H1 (cell line): ENCODE results near the gene NCF4. TPM values are rescaled to one million over a fixed set of nuclear protein-coding genes. Genes with fewer than 3 reads are reported as not detected.

Experiments
- CTCF ChIA-PET: fragments of 300-600 bp; sonication (Branson Sonifier 250); formaldehyde crosslinking; loops from one replicate; lab custom pipeline; 2021; ENCODE audit not compliant: partially characterized antibody; lab: Charles Lee
- POLR2A ChIA-PET: fragments of 300-600 bp; sonication (Branson Sonifier 250); formaldehyde crosslinking; loops from one replicate; lab custom pipeline; 2021; ENCODE audit warnings: inconsistent platforms; ENCODE audit not compliant: partially characterized antibody; lab: Charles Lee
- DNase-seq, 2 experiments: peaks; one replicate each; pipeline versions ENCODE4 v3.0.0 to v3.0.0-alpha.2; 2010 to 2022; ENCODE audit warnings: low spot score in 2 of 2, low read depth in 1 of 2, mixed read lengths in 1 of 2
- FAIRE-seq: peaks from 2 replicates; lab custom pipeline; 2011; peaks lifted over from hg19 to GRCh38; lab: Jason Lieb, UNC
- H2AFZ ChIP-seq: 2 replicates; pipeline ENCODE4 v1.8.1; 2012; ENCODE audit warnings: low read length, inconsistent platforms
- H2AK5ac ChIP-seq: 2 replicates; pipeline ENCODE4 v1.6.1; 2013; ENCODE audit warnings: low read depth, low read length
- H2BK120ac ChIP-seq: replicated peaks from 2 replicates; pipeline ENCODE3; 2013; ENCODE audit warnings: low read depth, low read length, inconsistent platforms
- H2BK12ac ChIP-seq: 2 replicates; pipeline ENCODE4 v1.6.1; 2013; ENCODE audit warnings: low read depth, low read length
- H2BK15ac ChIP-seq: 2 replicates; pipeline ENCODE4 v1.6.1; 2013; ENCODE audit warnings: low read length
- H2BK20ac ChIP-seq: 2 replicates; pipeline ENCODE4 v1.6.1; 2013; ENCODE audit warnings: low read length
- H2BK5ac ChIP-seq: 2 replicates; pipeline ENCODE4 v1.6.1; 2013; ENCODE audit warnings: low read depth, low read length
- H3K14ac ChIP-seq: 2 replicates; pipeline ENCODE4 v1.6.1; 2013; ENCODE audit warnings: inconsistent platforms; ENCODE audit not compliant: insufficient read length
- H3K18ac ChIP-seq: 2 replicates; pipeline ENCODE4 v1.6.1; 2013; ENCODE audit warnings: low read length; ENCODE audit errors: extremely low read depth
- H3K23ac ChIP-seq: 2 replicates; pipeline ENCODE4 v1.6.1; 2013; ENCODE audit warnings: inconsistent platforms; ENCODE audit not compliant: insufficient read length
- H3K23me2 ChIP-seq: 2 replicates; pipeline ENCODE4 v1.6.1; 2013; ENCODE audit warnings: low read depth, low read length
- H3K27ac ChIP-seq: 2 replicates; pipeline ENCODE4 v1.6.1; 2011; ENCODE audit warnings: low read depth, low read length, inconsistent platforms
- H3K27me3 ChIP-seq, 4 experiments: replicated peaks in 1 of 4; 1 replicate in 1 of 4; 2 replicates in 3 of 4; pipeline versions ENCODE4 v1.6.1 to v1.8.1; 2011 to 2013; ENCODE audit warnings: low read length in 3 of 4, mild to moderate bottlenecking in 3 of 4, inconsistent platforms in 2 of 4, mixed read lengths in 2 of 4, moderate library complexity in 1 of 4; ENCODE audit not compliant: control insufficient read depth in 3 of 4, insufficient read depth in 3 of 4; ENCODE audit errors: extremely low read depth in 1 of 4
- H3K36me3 ChIP-seq, 4 experiments: 2 replicates each; pipeline versions ENCODE4 v1.6.1 to v1.8.1; 2011 to 2013; ENCODE audit warnings: mild to moderate bottlenecking in 4 of 4, low read length in 3 of 4, moderate library complexity in 2 of 4, control low read depth in 1 of 4, inconsistent platforms in 1 of 4; ENCODE audit not compliant: insufficient read depth in 4 of 4, control insufficient read depth in 2 of 4
- H3K4ac ChIP-seq: replicated peaks from 2 replicates; pipeline ENCODE3; 2013; ENCODE audit warnings: low read length, low read depth, mixed read lengths, inconsistent platforms; ENCODE audit not compliant: insufficient read length
- H3K4me1 ChIP-seq, 4 experiments: replicated peaks in 1 of 4; 1 replicate in 1 of 4; 2 replicates in 3 of 4; pipeline versions ENCODE4 v1.6.1 to v1.8.1; 2011 to 2013; ENCODE audit warnings: low read length in 3 of 4, inconsistent platforms in 2 of 4, mixed read lengths in 1 of 4; ENCODE audit not compliant: insufficient read depth in 4 of 4, control insufficient read depth in 3 of 4
- H3K4me2 ChIP-seq, 2 experiments: 2 replicates each; pipeline versions ENCODE4 v1.6.1 to v1.8.1; 2011 to 2013; ENCODE audit warnings: low read depth in 2 of 2, low read length in 2 of 2, control low read depth in 1 of 2, inconsistent platforms in 1 of 2, mild to moderate bottlenecking in 1 of 2; ENCODE audit not compliant: insufficient read depth in 1 of 2
- H3K4me3 ChIP-seq, 4 experiments: fragments of 200-600, 300-600 bp in 1 of 4; sonication (generic), shearing (Covaris generic), sonication (Bioruptor Twin) in 1 of 4; 2 replicates each; pipeline versions ENCODE4 v1.5.1 to v1.8.1; 2011 to 2016; ENCODE audit warnings: low read length in 4 of 4, low read depth in 3 of 4, control low read depth in 2 of 4, inconsistent platforms in 2 of 4, mild to moderate bottlenecking in 2 of 4, mixed read lengths in 1 of 4, moderate library complexity in 1 of 4; ENCODE audit not compliant: insufficient read depth in 2 of 4; ENCODE audit errors: extremely low read depth in 1 of 4
- H3K56ac ChIP-seq: replicated peaks from 2 replicates; pipeline ENCODE3; 2013; ENCODE audit warnings: low read depth, mild to moderate bottlenecking, mixed read lengths, low read length, inconsistent platforms; ENCODE audit not compliant: insufficient read length
- H3K79me1 ChIP-seq: 2 replicates; pipeline ENCODE4 v1.6.1; 2013; ENCODE audit warnings: low read depth, low read length, control low read depth
- H3K79me2 ChIP-seq, 2 experiments: 2 replicates each; pipeline versions ENCODE4 v1.6.1 to v1.8.1; 2012 to 2013; ENCODE audit warnings: low read length in 2 of 2, mild to moderate bottlenecking in 2 of 2, inconsistent platforms in 1 of 2; ENCODE audit not compliant: insufficient read depth in 2 of 2, control insufficient read depth in 1 of 2
- H3K9ac ChIP-seq, 4 experiments: replicated peaks in 1 of 4; 1 replicate in 1 of 4; 2 replicates in 3 of 4; pipeline versions ENCODE4 v1.6.1 to v1.8.1; 2011 to 2013; ENCODE audit warnings: low read depth in 3 of 4, low read length in 3 of 4, control low read depth in 2 of 4, mild to moderate bottlenecking in 2 of 4, moderate library complexity in 2 of 4, inconsistent platforms in 1 of 4; ENCODE audit errors: extremely low read depth in 1 of 4
- H3K9me3 ChIP-seq, 2 experiments: 2 replicates each; pipeline versions ENCODE4 v1.6.1 to v1.8.1; 2012 to 2013; ENCODE audit warnings: mild to moderate bottlenecking in 2 of 2, moderate library complexity in 2 of 2, control low read depth in 1 of 2, inconsistent platforms in 1 of 2, low read depth in 1 of 2, low read length in 1 of 2, mixed read lengths in 1 of 2; ENCODE audit not compliant: insufficient read depth in 2 of 2
- H4K20me1 ChIP-seq, 2 experiments: replicated peaks in 1 of 2; 2 replicates each; pipeline versions ENCODE3 to v1.8.1; 2011 to 2013; ENCODE audit warnings: inconsistent platforms in 2 of 2, low read length in 2 of 2, mild to moderate bottlenecking in 1 of 2; ENCODE audit not compliant: insufficient read depth in 2 of 2, control insufficient read depth in 1 of 2
- H4K5ac ChIP-seq: 2 replicates; pipeline ENCODE4 v1.6.1; 2013; ENCODE audit warnings: low read length, low read depth, mixed read lengths, inconsistent platforms; ENCODE audit not compliant: insufficient read length
- H4K8ac ChIP-seq: 2 replicates; pipeline ENCODE4 v1.8.0; 2013; ENCODE audit warnings: mild to moderate bottlenecking, moderate library complexity, low read length, inconsistent platforms; ENCODE audit not compliant: insufficient read depth; ENCODE audit errors: extremely low read depth
- H4K91ac ChIP-seq: replicated peaks from 2 replicates; pipeline ENCODE3; 2013; ENCODE audit warnings: low read length, mixed read lengths, inconsistent platforms; ENCODE audit not compliant: insufficient read length
- CBX5 ChIP-seq: fragments of 300-800, 300-1000 bp; sonication (generic); IDR thresholded peaks from 2 replicates; pipeline ENCODE4 v1.7.1; 2016; ENCODE audit warnings: antibody characterized with exemption, low read length, low read depth
- EZH2 ChIP-seq: fragments of 200-600 bp; sonication (generic); IDR thresholded peaks from 2 replicates; pipeline ENCODE4 v1.7.1; 2012; ENCODE audit warnings: low read depth, mild to moderate bottlenecking, moderate library complexity, low read length, inconsistent platforms; ENCODE audit not compliant: severe bottlenecking
- HDAC2 ChIP-seq, 2 experiments: fragments of 300-600 bp in 1 of 2; sonication (generic) in 1 of 2; IDR thresholded peaks; 2 replicates each; pipeline ENCODE4 v1.6.1; 2011 to 2012; ENCODE audit warnings: low read depth in 2 of 2, low read length in 2 of 2, mild to moderate bottlenecking in 2 of 2, moderate library complexity in 2 of 2, borderline replicate concordance in 1 of 2, inconsistent platforms in 1 of 2
- RNF2 ChIP-seq: fragments of 200-900, 300-1000 bp; sonication (generic); IDR thresholded peaks from 2 replicates; pipeline ENCODE4 v1.7.1; 2016; ENCODE audit warnings: borderline replicate concordance, low read depth, mild to moderate bottlenecking, antibody characterized with exemption, low read length; ENCODE audit not compliant: poor library complexity, severe bottlenecking; ENCODE audit errors: missing control alignments
- SP1 ChIP-seq: IDR thresholded peaks from 2 replicates; pipeline ENCODE4 v1.6.1; 2011; ENCODE audit warnings: low read depth, low read length
- SP4 ChIP-seq: IDR thresholded peaks from 2 replicates; pipeline ENCODE4 v1.6.1; 2012; ENCODE audit warnings: low read length, inconsistent platforms
- YY1 ChIP-seq: IDR thresholded peaks from 2 replicates; pipeline ENCODE4 v1.6.1; 2011; ENCODE audit warnings: low read depth, mild to moderate bottlenecking, low read length
- ZNF274 ChIP-seq: IDR thresholded peaks from 2 replicates; pipeline ENCODE4 v1.7.0; 2012; ENCODE audit warnings: low read length, borderline replicate concordance; ENCODE audit errors: extremely low read depth
- WGBS, 2 experiments: shearing (Covaris generic) in 1 of 2; methylation state at CpG; one replicate each; pipeline versions ENCODE4 v1.1.6 to v1.1.7; 2013 to 2015; ENCODE audit warnings: low lambda C conversion rate in 2 of 2, mixed read lengths in 2 of 2, inconsistent platforms in 1 of 2, low coverage in 1 of 2, missing lambda C conversion rate in 1 of 2; ENCODE audit not compliant: insufficient replicate concordance in 2 of 2, insufficient coverage in 1 of 2, insufficient read length in 1 of 2; ENCODE audit errors: extremely low coverage in 1 of 2, missing lambda C conversion rate in 1 of 2; 5-methylcytosine and 5-hydroxymethylcytosine counted together
- polyA plus RNA-seq, 7 experiments: library from polyadenylated mRNA; depleted of rRNA in 3 of 7; stranded (reverse) in 5 of 7; unstranded in 2 of 7; fragments of >200 nt in 5 of 7; fragments of 200-250 nt in 2 of 7; gene quantifications; 1 replicate in 5 of 7; 2 replicates in 1 of 7; 4 replicates in 1 of 7; pipeline versions ENCODE4 v1.2.1 to v1.2.3, GENCODE V29; 2011 to 2013; ENCODE audit warnings: missing spikeins in 2 of 7, mixed read lengths in 2 of 7
- total RNA-seq: library from RNA; stranded (reverse); fragmentation: NEBNext Ultra II Directional; extraction: Animal tissue kit (Norgen Biotek cat#: 25700); gene quantifications from 2 replicates; pipeline ENCODE4 v1.2.1, GENCODE V29; 2021
- TF ChIP-seq, protein P1 (sequence below): IDR thresholded peaks from 2 replicates; pipeline ENCODE4 v1.6.1; 2011; ENCODE audit warnings: low read depth, mild to moderate bottlenecking, low read length; ENCODE audit not compliant: insufficient read depth
- TF ChIP-seq, protein P2 (sequence below): IDR thresholded peaks from 2 replicates; pipeline ENCODE4 v1.6.1; 2012; ENCODE audit warnings: inconsistent platforms

Gene NCF4
- total and polyA plus RNA-seq, 2 of the 8 experiments (the other 6 are each of a cell fraction or from before 2014, with no cell fraction given), result 0.20 TPM; not detected in 1

DNA sequence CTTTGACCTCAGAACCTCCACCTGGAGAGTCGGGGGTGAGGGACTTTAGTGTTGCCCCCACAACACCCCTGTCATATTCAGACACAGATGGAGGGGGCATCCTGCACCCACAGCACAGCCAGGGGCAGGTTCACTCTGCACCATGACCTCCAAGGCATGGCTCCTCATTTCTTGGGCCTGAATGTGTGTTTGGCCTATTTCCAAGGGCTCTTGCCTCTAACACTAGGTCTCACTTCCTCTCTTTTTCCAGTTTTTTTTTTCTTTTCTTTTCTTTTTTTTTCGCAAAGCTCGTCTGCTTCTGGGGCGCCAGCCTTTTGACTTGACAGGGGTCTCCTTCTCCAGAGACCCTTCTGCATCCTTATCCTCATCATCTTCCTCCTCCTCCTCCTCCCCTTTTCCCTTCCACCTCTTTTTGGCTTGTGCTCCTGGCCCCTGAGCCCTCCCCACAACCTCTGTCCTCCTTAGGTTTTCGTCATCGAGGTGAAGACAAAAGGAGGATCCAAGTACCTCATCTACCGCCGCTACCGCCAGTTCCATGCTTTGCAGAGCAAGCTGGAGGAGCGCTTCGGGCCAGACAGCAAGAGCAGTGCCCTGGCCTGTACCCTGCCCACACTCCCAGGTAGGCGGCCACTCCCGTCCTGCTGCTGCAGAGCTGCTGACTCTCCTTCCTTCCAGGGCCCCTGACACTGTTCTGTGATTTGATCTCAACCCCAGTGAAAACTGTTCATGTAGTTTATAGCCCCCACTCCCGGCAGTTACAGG lies 3.8 kb downstream of the NCF4 start:
- no peak overlapping the region for H3K4ac ChIP-seq
- H2AK5ac ChIP-seq, result 0 out of 2 replicates have a peak overlapping the region, but pooled peaks have one; percentile 5
- H3K23ac ChIP-seq, result no peak overlapping the region
- no peak overlapping the region for H3K4me2 ChIP-seq
- no peak overlapping the region for H3K4me3 ChIP-seq
- CTCF ChIA-PET, result interaction anchor here (0.6 to 7.7 kb wide), 7 partner anchors 6 to 112 kb away, joined by 3 to 89 read pairs (median 4); partner anchors contain the start of gene NCF4
- WGBS, 2 experiments, result 86% methylated on average over 14 of the region's 14 CpGs; no CpG with 5 or more reads in 1 of the 2 experiments
- H3K36me3 ChIP-seq, result no peaks in the 10 kb centered on the region
- H3K4me1 ChIP-seq, result peaks cover 0 to 3% (median 0%) of the 10 kb centered on the region in 4 experiments; a peak in 3 of 7 replicates
- H3K27ac ChIP-seq, result no peak overlapping the region
- H2BK120ac ChIP-seq, result no peak overlapping the region
- no peaks in the 10 kb centered on the region for H3K23me2 ChIP-seq
- H3K9ac ChIP-seq, result no peak overlapping the region; a peak in 1 of 7 replicates
- no peak overlapping the region for H2AFZ ChIP-seq
- H2BK20ac ChIP-seq, result no peak overlapping the region
- H4K5ac ChIP-seq, result no peak overlapping the region
- H3K56ac ChIP-seq, result no peak overlapping the region
- H4K91ac ChIP-seq, result no peak overlapping the region
- H3K79me1 ChIP-seq, result no peaks in the 10 kb centered on the region
- DNase-seq, result no peak
- no peak overlapping the region for H3K18ac ChIP-seq
- H3K14ac ChIP-seq, result no peak overlapping the region
- no peaks in the 10 kb centered on the region for H3K79me2 ChIP-seq
- H4K20me1 ChIP-seq, result no peaks in the 10 kb centered on the region
- no peak overlapping the region for H4K8ac ChIP-seq
- FAIRE-seq, result no peak
- no peaks in the 10 kb centered on the region for H3K9me3 ChIP-seq
- no peak overlapping the region for H2BK12ac ChIP-seq
- no peak overlapping the region for H2BK5ac ChIP-seq
- no peak overlapping the region for H2BK15ac ChIP-seq
- POLR2A ChIA-PET, result no interaction called here
- no peaks in the 10 kb centered on the region for H3K27me3 ChIP-seq
- TF ChIP-seq SP1 (no peak), ZNF274 (no peak), HDAC2 (IDR thresholded peaks at IDR 0.05; ENCODE audit: borderline replicate concordance in 1 of 2, low read depth in 2 of 2, low read length in 2 of 2) (no peak), YY1 (no peak), EZH2 (no peak), CBX5 (no peak), SP4 (no peak), RNF2 (no peak)
- TF ChIP-seq, protein P1, sequence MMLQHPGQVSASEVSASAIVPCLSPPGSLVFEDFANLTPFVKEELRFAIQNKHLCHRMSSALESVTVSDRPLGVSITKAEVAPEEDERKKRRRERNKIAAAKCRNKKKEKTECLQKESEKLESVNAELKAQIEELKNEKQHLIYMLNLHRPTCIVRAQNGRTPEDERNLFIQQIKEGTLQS, result no peak
- TF ChIP-seq, protein P2, sequence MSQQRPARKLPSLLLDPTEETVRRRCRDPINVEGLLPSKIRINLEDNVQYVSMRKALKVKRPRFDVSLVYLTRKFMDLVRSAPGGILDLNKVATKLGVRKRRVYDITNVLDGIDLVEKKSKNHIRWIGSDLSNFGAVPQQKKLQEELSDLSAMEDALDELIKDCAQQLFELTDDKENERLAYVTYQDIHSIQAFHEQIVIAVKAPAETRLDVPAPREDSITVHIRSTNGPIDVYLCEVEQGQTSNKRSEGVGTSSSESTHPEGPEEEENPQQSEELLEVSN, result no peak
